ENCODE data around the gene SYNE2. TPM values are rescaled to one million over a fixed set of nuclear protein-coding genes. Genes with fewer than 3 reads are reported as not detected.

The SYNE2 gene
- total and polyA plus RNA-seq, 10 of the 15 experiments (the other 5 are each of a cell fraction or from before 2014, with no cell fraction given): 2.1 to 52.7 (median 38.1) TPM

- no peak overlapping the region for H2AFZ ChIP-seq (ENCODE audit: control insufficient read depth, low read depth, low read length)
- in situ Hi-C loops (cut with MboI): no loop called here
- no peak overlapping the region for H3K4me2 ChIP-seq (ENCODE audit: control insufficient read depth, insufficient read depth)
- H3K9me3 ChIP-seq (replicated peaks; ENCODE audit: control insufficient read depth, insufficient read depth, low read length): no peaks in the 10 kb centered on the region
- no peak for ATAC-seq
- ChIA-PET SMC1A (ENCODE audit: uncharacterized antibody, unreplicated experiment) (no interaction called here), CTCF (interaction anchor here (1.5 kb wide), 1 partner anchor 14 kb away, joined by 3 read pairs; no protein-coding TSS in a partner anchor), POLR2A (interaction anchor here (0.6 kb wide), 1 partner anchor 200 kb away, joined by 3 read pairs; no protein-coding TSS in a partner anchor), RAD21 (ENCODE audit: unreplicated experiment) (interaction anchor here (1.2 kb wide), 1 partner anchor 60 kb away, joined by 3 read pairs; no protein-coding TSS in a partner anchor)
- no peak overlapping the region for H3K4me3 ChIP-seq
- no peak for DNase-seq (ENCODE audit: low read depth, low spot score)
- H3K27me3 ChIP-seq (replicated peaks in 1 of 2; ENCODE audit: control insufficient read depth in 2 of 2, insufficient read depth in 2 of 2, low read length in 1 of 2): no peaks in the 10 kb centered on the region
- 81% methylated on average over 7 of the region's 7 CpGs for WGBS (ENCODE audit: insufficient coverage, insufficient replicate concordance, low lambda C conversion rate, missing lambda C conversion rate)
- TF ChIP-seq ZNF217 (IDR thresholded peaks at IDR 0.05): no peak
- no peak for TF ChIP-seq SPI1 (IDR thresholded peaks at IDR 0.05; ENCODE audit: borderline replicate concordance, insufficient read depth, low read depth, low read length)
- TF ChIP-seq NR2C1 (IDR thresholded peaks at IDR 0.05): no peak
- no peak for TF ChIP-seq HCFC1 (IDR thresholded peaks at IDR 0.05; ENCODE audit: low read length)
- no peak for TF ChIP-seq NR2C2 (IDR thresholded peaks at IDR 0.05; ENCODE audit: borderline replicate concordance, control insufficient read depth, insufficient read length, low read depth)
- TF ChIP-seq SMC3 (IDR thresholded peaks at IDR 0.05; ENCODE audit: borderline replicate concordance, low read length): no peak
- no peak for TF ChIP-seq JUND (IDR thresholded peaks at IDR 0.05; ENCODE audit: low read depth, low read length)
- TF ChIP-seq POLR2AphosphoS5 (IDR thresholded peaks at IDR 0.05; ENCODE audit: low read length): no peak
- TF ChIP-seq PAX5 (IDR thresholded peaks at IDR 0.05; ENCODE audit: borderline replicate concordance, low read depth, low read length): no peak
- no peak for TF ChIP-seq CBX3 (IDR thresholded peaks at IDR 0.05; ENCODE audit: borderline replicate concordance, low read depth)
- no peak for TF ChIP-seq ZBED1 (IDR thresholded peaks at IDR 0.05; ENCODE audit: borderline replicate concordance)
- H3K36me3 ChIP-seq (ENCODE audit: control insufficient read depth in 2 of 2, insufficient read depth in 2 of 2, low read length in 1 of 2): no peaks in the 10 kb centered on the region
- H3K79me2 ChIP-seq (ENCODE audit: control insufficient read depth, insufficient read depth, low read length): no peaks in the 10 kb centered on the region
- no peak overlapping the region for H3K9ac ChIP-seq (ENCODE audit: control insufficient read depth, insufficient read depth, low read length)
- H4K20me1 ChIP-seq (ENCODE audit: control insufficient read depth, insufficient read depth): no peaks in the 10 kb centered on the region
- no peak overlapping the region for H3K27ac ChIP-seq (ENCODE audit: control insufficient read depth, insufficient read depth)
- H3K4me1 ChIP-seq (ENCODE audit: control insufficient read depth, insufficient read depth, low read length): no peaks in the 10 kb centered on the region
- FAIRE-seq: no peak
- intact Hi-C loops (cut with micrococcal nuclease; ENCODE audit: unreplicated experiment): no loop called here
- BruUV-seq (replicated peaks): no TSS peak
These were observed 396.6 kb downstream of the SYNE2 start for GRCh38 chr14:64249363-64249762.
